ENCODE results near the gene FBXO31. TPM values are rescaled to one million over a fixed set of nuclear protein-coding genes. Genes with fewer than 3 reads are reported as not detected.

FBXO31 gene
- total RNA-seq, 1 donor from 2014 or later, result 66.9 TPM

- DNase-seq (ENCODE audit: low spot score), result peak; percentile 98
Observed at GRCh38 chr16:87316923-87317749, 66.4 kb downstream of the FBXO31 start, which contains the start of gene C16orf95. TSS of gene C16orf95 (minus strand) at chr16:87317392. CDS start at chr16:87317242, 150 bp downstream.

- DNase-seq (ENCODE audit: low spot score), result no peak
Observed at GRCh38 chr16:87316450-87316922, 67.1 kb downstream of the FBXO31 start.

GRCh38 chr16:87314990-87315420 lies 68.6 kb downstream of the FBXO31 start:
- no peak for DNase-seq (ENCODE audit: low spot score)

GRCh38 chr16:87312008-87312407 lies 71.6 kb downstream of the FBXO31 start:
- DNase-seq (ENCODE audit: low spot score), result no peak

- no peak for DNase-seq (ENCODE audit: low spot score)
Observed at GRCh38 chr16:87311387-87311786, 72.2 kb downstream of the FBXO31 start.

- DNase-seq (ENCODE audit: low spot score), result no peak
Observed at GRCh38 chr16:87310610-87311009, 73.0 kb downstream of the FBXO31 start.

GRCh38 chr16:87309620-87310525 lies 73.7 kb downstream of the FBXO31 start:
- peak; percentile 59 for DNase-seq (ENCODE audit: low spot score)

- no peak for DNase-seq (ENCODE audit: low spot score)
Observed at GRCh38 chr16:87308826-87309225, 74.8 kb downstream of the FBXO31 start.

- DNase-seq (ENCODE audit: low spot score), result no peak
Observed at GRCh38 chr16:87306516-87306915, 77.1 kb downstream of the FBXO31 start.

GRCh38 chr16:87305505-87306391 lies 77.8 kb downstream of the FBXO31 start:
- DNase-seq (ENCODE audit: low spot score), result peak; percentile 83

GRCh38 chr16:87304951-87305350 lies 78.6 kb downstream of the FBXO31 start:
- DNase-seq (ENCODE audit: low spot score), result no peak

GRCh38 chr16:87303962-87304521 lies 79.5 kb downstream of the FBXO31 start:
- no peak for DNase-seq (ENCODE audit: low spot score)

- DNase-seq (ENCODE audit: low spot score), result no peak
Observed at GRCh38 chr16:87303431-87303930, 80.1 kb downstream of the FBXO31 start.

- peak; percentile 89 for DNase-seq (ENCODE audit: low spot score)
Observed at GRCh38 chr16:87298857-87299465, 84.6 kb downstream of the FBXO31 start.

- peak; percentile 86 for DNase-seq (ENCODE audit: low spot score)
Observed at GRCh38 chr16:87297918-87298631, 85.5 kb downstream of the FBXO31 start.

GRCh38 chr16:87297407-87297806 lies 86.2 kb downstream of the FBXO31 start:
- DNase-seq (ENCODE audit: low spot score), result peak; percentile 87

- DNase-seq (ENCODE audit: low spot score), result peak; percentile 51
Observed at GRCh38 chr16:87295661-87296531, 87.7 kb downstream of the FBXO31 start.

- DNase-seq (ENCODE audit: low spot score), result no peak
Observed at GRCh38 chr16:87295259-87295658, 88.3 kb downstream of the FBXO31 start.

Measured in mesenteric fat pad (tissue), 1 donor.